HG03354 (cell line): Measurements from ENCODE around the gene EEFSEC.

Source experiments
- ATAC-seq: cut with Tn5 transposase; IDR thresholded peaks from one replicate; pipeline ENCODE4 v1.9.1; 2021; ENCODE audit warnings: mild to moderate bottlenecking; ENCODE audit not compliant: unreplicated experiment, poor library complexity, severe bottlenecking

Gene EEFSEC

DNA sequence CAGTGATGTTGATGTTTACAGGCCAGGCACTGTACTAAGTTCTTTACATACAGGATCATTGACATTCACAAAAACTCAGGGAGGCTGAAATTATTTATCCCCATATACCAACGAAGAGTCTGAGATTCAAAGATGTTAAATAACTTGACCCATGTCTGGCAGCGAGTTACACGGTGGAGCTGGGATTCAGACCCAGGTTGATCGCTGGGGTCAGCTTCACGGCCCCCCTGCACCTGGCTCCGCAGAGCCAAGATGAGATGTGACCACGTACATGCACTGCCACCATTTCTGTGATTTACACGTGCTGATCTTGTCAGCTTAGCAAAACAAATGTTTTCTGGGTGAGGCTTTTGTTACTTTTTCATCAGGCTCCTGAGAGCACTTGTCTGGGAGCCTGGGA, 109.8 kb downstream of the EEFSEC start:
- ATAC-seq, result no peak

DNA sequence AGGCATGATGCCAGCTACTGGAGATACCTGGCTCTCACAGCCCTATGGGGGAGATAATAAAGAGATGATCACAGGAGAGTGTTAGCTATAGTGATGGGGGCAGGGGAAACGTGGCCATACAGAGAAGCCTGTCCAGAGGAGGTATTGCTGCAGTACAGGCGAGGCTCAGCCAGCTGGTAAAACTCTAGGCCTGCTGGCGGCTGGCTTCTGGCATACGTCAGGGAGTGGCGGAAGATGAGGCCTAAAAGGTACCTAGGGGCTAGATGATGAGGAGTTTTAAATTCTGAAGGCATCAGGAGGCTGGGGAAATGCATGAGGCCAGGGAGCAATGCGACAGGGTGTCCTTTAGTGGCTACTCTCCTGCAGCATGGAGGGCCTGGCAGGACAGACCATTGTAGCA, 110.7 kb downstream of the EEFSEC start:
- ATAC-seq, result no peak

DNA sequence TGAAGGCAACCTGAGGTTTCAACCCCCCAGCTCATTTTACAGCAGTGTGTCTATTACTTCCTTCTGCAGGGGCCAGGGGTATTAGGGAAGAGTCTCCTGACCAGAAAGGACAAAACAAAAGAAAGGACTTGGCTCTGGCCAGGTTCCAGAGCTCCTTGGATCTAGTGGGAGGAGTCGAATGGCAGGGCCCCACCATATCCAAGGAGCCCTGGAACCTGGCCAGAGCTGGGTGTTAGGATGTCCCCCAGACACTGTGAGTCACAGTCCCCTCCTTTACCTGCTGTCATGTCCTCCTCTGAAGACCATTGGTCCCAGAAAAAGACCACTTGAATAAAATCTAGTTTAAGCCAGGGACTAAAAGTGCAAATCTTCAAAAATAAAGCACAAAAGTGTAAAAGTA, 113.2 kb downstream of the EEFSEC start:
- no peak for ATAC-seq

DNA sequence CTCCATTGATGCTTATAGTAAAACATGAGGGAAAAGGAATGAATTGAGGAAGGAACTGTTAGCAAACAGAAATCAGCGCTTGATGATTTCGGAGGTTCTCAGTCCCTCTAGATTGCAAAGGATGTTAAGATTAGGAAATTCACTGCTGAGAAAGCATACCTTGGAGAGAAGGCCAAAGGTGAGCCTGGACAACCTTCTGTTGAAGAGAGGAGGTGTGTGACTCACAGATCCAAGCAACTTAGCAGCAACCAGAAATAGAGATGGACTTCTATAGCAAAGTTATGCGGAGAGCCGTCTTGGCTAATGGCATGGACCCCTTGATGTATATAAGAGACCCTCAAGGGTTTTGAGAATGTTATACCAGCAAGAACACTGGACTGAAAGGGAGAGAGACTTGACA, 114.3 kb downstream of the EEFSEC start:
- no peak for ATAC-seq

DNA sequence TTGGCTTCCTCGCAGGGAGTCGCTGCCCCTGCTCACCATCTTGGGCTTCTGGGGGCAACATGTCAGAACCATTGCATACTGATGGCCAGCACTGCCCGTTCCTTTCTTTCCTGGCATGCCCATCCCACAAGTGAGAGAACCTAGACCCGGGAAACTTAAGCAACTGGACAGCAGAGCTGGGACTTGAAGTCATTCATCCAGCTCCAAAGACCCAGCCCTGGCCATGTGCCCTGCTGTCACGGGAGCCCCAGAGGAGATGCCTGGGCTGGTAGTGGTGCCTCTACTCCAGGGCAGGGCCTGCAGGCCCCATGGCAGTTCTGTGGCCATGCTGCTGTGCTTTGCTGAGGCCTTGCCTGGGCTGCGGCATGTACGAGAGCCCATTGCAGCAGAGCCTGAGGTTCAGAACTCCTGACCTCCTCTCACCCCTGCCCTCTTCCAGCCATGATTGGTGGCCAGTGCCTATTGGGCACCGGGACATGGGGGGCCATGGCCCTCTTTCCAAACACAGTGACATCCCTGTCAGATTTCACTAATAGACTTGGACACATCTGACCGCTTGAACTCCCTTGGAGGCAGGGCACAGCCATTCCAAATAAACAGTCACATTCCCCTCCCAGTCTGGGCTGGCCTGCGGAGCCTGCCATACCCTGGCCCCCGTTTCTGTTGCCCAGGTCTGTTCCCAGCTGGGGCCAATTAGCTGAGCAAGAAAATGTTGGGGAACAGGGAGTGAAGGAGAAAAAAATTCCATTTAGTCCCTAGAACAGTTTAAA, 115.9 kb downstream of the EEFSEC start:
- no peak for ATAC-seq

DNA sequence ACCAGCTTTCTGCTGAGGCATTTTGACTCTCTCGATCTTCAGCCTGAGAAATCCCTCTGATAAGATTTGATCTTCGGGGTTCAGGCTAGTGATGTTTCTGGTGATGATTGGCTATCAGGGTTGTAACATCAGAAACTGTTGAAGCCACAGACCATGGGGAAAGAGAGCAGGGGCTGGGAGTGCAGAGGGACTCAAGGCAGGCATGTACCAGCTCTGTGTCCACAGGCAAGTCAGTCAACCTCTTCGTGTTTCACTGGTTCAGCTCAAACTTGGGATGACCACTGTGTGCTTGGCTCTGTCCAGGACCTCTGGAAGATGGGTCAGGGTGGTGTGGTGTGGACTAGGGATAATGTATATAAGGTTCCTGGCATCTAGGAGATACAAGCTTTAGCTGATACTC, 116.5 kb downstream of the EEFSEC start:
- ATAC-seq, result no peak

DNA sequence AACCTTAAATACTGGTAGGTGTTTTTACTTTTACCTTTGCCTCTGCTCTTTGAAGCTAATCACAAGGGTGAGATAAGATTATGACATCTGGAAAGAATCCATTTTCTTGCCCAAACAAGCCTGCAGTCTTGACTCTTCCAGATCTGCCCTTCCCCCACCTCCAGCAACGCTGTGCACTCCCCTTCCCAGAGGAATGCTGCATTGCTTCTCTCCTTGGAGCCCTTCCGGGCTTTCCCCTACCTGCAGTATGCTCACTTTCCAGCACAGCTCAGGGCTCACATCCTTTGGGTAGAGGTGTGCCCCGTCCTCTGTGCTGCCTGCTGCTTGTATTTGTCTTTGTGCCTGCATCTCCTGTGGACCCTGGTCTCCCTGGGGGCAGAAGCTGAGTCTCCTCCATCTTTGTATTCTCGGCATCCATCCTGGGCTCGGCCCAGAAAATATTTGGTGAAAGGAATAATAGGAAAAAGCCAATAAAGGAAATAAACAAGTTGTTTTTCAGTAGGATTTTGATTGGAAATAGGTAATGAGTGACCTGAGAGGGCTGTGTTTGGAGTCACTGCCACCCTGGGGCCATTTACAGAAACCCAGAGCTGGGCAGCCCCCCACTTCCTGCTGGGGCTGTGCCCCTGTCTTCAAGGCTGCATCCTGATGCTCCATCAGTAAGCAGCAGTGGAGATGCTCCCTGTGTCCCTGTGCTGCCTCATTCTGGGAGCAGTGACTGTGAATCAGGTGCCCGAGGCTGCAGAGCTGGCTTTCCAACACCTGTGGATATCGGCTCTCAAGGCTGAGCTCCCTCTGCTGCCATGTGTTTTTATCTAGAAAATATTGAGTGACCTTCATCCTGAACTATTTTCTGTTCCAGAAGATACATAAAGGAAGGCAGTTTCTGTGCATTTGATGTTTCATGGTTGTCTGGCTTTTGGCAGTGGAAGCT, 117.5 kb downstream of the EEFSEC start:
- ATAC-seq, result no peak

DNA sequence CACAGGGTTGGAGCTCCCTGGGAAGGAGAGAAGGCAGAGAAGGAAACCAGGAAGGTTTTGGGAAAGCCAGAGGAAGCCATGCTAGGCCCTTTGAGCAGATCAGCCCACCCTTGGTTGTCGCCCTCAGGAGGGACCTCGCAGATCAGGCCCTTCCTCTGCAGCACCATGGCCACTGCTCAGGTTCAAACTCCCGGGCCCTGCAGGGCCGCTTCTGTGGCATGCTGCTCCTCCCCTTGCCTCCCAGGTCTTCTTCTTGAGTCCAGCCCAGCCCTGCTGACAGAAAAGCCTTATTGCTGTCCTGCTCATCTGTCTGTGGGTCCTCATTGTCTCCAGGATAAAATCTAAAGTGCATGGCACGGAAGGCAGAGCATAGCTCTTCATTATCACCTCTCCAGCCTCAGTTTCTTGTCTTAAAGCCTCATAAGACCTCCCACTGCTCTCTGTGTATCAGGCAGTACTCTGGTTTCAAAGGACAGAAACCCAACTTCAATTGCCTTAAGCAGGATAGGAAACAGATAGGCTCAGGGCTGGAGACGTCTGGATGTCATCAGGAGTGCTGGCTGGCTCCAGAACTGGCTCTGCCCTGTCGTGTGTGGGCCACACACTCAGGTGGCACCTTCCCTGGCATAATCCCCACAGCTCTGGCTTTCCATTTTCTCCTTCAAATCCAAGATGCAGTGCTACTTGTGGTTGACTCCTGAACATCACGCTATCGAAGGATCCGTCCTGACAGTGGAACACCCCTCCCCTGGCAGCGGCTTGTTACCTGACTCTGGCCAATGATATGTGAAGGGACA, 118.5 kb downstream of the EEFSEC start:
- no peak for ATAC-seq

DNA sequence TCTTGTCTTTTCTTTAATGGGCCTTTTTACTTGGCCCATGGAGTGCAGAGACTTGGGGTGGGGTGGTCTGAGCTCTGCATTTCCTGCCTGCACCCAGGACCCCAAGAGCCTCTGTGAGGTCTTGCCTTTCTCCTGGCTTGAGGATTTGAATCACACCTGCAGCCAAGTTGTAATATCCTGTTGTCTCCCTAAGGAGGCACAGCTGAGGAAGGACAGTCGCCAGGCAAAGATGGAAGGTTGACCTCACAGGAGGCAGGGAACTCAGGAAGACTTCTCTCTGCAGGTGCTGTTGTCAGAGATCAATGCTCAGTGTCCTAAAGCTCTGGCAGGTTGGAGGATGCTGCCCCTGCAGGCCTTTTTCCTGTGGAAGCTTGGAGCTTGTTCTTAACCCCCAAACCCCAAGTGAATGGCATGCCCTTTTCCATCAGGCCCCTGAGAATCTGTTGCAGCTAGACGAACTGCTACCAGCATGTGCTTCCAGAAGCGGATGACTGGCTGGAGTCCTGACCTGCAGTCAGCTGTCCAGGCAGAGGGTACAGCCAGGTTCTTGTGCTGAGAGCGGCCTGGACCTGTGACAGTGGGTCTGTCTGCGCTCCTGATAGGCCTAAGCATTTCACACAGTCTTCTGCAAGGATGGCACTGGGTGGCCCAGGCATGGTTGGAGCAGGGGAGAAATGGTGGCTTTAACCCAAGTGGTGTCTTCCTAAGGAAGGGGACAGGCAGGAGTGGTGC, 120.0 kb downstream of the EEFSEC start:
- ATAC-seq, result no peak

DNA sequence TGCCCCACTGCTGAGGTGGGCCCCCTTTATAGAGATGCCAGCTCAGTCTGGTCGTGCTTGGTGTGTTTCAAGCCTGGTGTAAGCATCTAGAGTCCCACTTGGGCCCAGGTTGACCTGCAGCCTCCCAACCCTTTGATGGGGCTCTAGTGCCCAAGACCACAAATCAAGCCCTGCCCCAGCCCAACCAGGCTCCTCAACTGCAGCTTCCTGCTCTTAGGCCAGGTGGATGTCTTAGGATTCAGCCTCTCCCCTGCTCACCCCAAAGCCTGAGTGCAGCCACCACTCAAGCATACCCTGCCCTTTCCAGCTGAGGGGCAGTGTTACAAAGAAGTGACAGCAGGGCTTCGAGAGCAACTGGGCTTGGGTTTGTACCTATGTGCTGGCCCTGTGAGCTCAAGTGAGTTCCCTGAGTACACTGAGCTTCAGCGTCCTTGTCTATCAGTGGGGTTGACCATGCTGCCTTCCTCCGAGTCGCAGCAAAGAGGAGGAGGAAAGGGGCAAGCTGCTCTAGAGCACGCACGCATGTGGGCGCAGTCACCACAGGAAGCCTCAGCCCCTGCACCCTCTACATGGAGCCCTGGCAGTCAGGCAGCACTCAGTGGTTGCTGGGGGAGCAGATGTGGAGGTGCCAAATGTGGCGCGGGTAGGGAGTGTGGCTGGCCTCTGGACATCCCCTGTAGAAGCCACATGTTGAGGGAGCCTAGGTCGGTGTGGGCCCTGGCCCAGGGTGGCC, 120.7 kb downstream of the EEFSEC start:
- no peak for ATAC-seq

DNA sequence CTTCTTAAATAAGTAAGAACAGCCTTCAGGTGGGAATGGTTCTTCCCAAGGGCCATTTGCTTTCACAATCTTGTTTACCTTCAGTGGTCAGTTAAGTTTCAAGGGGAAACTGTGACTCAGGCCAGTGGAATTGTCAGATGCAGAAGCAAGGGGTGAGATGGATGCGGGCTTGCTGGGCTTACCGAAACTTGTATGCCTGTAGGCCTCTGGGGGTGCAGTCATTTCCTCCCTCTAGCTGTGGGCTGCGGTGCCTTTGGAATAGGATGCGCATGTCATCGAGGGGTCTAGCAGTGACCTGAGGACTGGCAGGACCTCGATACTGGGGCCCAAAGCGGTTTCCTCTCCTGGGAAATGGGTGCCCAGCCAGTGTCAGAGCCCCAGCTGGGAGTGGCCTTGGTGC, 121.6 kb downstream of the EEFSEC start:
- no peak for ATAC-seq

DNA sequence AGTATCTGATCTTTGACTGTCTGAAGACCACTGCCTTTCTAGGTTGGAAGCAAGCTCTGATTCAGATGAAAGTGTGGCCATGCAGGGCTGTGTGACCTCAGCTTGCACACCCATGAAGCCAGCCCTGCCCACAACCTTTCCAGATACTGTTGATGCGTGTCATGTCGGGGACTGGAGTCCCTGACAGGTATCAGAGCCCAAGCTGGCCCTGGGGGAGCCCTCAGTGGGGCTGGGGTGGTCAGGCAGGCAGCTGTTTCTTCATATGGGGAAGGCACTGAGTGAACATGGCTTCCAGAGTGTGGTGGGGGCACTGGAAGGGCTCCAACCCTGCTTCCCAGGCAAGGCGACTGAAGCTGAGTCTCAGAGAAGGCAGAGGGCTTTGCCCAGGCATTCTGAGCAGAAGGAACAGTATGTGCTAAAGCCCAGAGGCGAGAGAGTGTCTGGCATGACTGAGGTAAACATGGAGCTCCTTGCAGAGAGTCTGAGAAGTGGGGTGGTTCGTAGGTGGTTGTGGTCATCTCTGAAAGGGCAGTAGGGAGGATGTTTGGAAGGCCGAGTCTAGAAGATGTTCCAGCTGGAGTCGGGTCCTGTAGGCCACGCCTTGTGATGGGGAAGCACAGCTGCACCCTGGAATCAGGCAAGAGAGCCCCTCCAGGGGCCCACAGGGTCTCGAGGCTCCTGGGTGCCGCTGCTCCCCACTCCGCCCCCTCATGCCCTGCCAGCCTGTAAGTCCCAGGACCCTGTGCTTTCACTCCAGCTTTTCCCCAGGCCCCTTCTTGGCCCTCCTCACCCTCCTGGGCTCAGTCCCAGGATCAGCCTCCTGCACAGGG, 122.2 kb downstream of the EEFSEC start:
- ATAC-seq, result no peak

DNA sequence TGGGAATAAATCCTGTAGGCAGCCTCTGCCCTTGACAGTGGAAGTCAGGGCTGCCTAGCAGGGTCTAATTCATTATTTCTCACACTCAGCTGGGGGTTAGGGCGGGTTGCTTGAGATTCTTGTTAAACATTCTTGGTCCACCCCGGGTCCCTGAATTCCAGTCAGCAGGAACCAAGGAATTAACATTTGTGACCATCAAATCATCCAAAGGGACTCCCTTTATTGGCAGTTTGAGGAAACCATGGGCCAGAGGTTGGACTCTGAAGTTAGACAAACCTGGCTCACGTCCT, 122.8 kb downstream of the EEFSEC start:
- no peak for ATAC-seq

DNA sequence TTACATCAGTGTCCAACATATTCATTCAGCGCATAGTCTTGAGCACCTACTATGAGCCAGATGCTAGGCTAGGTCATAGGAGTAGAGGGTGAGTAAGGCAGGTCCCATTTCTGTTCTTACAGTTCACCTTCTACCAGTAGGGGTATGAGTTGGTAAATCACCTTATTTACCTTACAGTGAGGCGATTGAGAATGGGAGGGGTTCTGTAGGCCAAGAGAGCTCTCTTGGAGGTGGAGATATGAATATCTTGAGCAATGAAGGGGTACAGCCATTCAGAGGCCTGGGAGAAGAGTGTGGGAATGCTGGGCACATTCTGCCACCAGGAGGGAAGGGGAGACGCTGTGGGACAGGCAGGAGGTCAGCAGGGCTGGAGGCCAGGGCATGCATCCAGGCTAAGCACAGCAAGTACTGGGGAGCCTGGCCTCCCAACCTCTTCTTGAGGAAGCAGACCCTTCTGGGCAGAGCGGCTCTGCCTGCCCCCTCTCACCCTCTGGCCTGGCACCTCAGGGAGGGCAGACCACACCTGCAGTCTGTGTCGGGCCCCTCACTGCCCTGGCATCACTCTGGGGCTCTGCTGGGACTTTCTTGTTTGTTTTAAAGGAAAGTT, 123.4 kb downstream of the EEFSEC start:
- no peak for ATAC-seq

DNA sequence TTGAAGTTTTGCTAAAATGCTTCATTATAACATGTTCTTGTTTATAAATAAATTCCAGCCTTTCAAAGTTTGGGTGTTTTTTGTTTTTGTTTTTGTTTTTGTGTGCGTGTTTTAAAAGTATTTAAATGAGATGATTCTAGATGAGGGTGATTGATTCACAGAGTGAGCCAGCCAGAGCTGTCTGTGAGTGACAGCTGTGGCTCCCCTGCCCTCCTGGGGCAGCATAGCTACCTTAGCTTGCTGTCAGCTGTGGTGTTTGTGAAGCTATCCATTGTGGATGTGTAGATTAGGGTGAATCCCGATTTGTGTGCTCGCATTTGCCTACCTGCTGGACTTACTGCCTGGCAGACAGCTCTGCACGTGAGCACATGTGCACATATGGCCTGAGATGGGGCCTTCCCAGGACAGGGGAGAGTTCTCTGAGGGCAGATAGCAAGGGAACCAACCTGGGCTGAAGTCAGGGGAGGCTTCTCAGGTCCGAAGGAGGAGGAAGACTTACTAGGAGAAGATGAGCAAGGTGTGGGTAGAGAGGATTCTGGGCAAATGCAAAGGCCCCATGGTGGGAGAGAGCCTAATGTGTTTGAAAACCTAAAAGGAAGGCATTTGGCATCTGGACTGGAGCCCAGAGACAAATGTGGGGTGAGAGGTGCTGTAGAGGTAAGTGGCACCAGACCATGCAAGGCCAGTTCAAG, 124.2 kb downstream of the EEFSEC start:
- no peak for ATAC-seq

DNA sequence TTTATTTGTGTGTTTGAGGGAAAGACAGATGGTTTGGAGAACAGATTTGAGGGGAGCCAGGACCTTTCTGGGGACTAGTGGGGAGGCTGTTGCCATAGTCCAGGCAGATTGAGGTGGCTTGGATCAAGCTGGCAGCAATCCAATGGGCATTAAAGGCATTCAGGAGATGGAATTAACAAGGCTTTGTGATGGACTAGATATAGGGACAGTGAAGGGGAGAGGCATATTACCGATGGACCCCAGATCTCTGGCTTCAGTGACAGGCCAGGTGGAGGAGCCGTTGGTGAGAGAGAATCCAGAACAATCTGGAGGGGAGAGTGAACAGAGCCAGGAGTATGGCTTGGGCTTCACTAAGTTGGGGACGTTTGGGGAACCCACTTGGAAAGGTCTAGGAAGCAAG, 124.8 kb downstream of the EEFSEC start:
- ATAC-seq, result no peak

DNA sequence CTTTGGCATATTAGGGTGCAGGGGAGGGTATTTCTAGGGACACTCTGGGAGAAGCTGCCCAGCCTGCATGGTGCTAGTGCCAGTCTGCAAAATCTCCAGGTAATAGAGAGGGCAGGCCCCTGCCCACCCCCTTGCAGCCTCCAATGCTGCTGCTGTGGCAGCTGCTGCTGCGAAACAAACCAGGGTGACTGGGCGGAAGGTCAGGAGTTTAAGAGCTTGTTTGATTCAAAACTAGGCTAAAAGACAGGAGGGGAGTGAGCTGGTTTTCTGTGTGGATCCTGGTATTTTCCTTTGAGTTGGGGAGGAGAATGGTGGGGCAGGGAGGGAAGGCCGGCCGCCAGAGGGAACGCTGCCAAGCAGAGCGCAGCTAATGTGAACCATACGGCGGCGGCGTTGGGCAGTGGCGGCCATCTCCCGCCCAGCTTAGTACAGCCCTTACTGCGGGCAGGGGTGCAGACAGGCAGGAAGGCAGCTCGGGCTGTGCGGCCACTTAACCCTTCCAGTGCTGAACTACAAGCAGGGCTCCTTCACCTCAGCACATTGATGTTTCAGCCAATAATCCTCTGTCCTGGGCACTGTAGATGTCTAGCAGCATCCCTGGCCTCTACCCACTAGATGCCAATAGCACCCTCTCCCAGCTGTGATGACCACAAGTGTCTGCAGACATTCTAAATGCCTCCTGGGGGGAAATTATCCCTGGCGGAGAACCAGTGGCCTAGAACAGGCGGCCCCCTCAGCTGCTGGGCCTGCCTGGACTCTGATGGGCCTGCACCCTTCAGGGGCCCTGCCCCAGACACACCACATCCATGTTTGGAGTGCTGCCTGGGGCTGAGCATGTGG, 125.7 kb downstream of the EEFSEC start:
- no peak for ATAC-seq
